PC-9 (cell line): ENCODE data around the gene MBD3L3. TPM values are rescaled to one million over a fixed set of nuclear protein-coding genes. Genes with fewer than 3 reads are reported as not detected.
"Not testable (repeated sequence)": the region's sequence is repeated elsewhere in the genome, so short reads cannot be mapped to it uniquely, and the experiment has no call there.

ENCODE experiments used
- BruUV-seq: library from RNA; stranded (reverse); fragments of 400-500 nt; replicated peaks from 2 replicates; lab custom pipeline; 2021; lab: Mats Ljungman, UMichigan
- CTCF ChIA-PET: fragments of 300-600 bp; sonication (Branson Sonifier 250); formaldehyde crosslinking; loops from one replicate; lab custom pipeline; 2022; ENCODE audit warnings: antibody characterized with exemption; lab: Charles Lee
- POLR2A ChIA-PET: fragments of 300-600 bp; sonication (Branson Sonifier 250); formaldehyde crosslinking; loops from one replicate; lab custom pipeline; 2022; ENCODE audit warnings: antibody characterized with exemption; ENCODE audit not compliant: unreplicated experiment; lab: Charles Lee
- DNase-seq, 2 experiments: peaks; one replicate each; pipeline versions ENCODE4 v3.0.0 to v3.0.0-alpha.2; 2015 to 2022; ENCODE audit warnings: mixed read lengths in 1 of 2
- H2AFZ ChIP-seq: fragments of 200-600 bp; sonication (generic); 2 replicates; pipeline ENCODE4 v1.8.1; 2017; ENCODE audit warnings: antibody characterized with exemption
- H3F3A ChIP-seq: fragments of 200-600 bp; sonication (generic); 2 replicates; pipeline ENCODE4 v1.8.1; 2017; ENCODE audit warnings: antibody characterized with exemption, mild to moderate bottlenecking, low read depth; ENCODE audit not compliant: insufficient read depth
- H3K27ac ChIP-seq: fragments of 200-600 bp; sonication (generic); 2 replicates; pipeline ENCODE4 v1.6.1; 2016; ENCODE audit warnings: mixed run types
- H3K27me3 ChIP-seq: fragments of 200-600 bp; sonication (generic); 2 replicates; pipeline ENCODE4 v1.6.1; 2016; ENCODE audit warnings: low read depth, mixed run types; ENCODE audit not compliant: insufficient read depth
- H3K36me3 ChIP-seq: fragments of 200-600 bp; sonication (generic); 2 replicates; pipeline ENCODE4 v1.6.1; 2016; ENCODE audit warnings: low read depth, mixed run types
- H3K4me1 ChIP-seq: fragments of 200-600 bp; sonication (generic); replicated peaks from 2 replicates; pipeline ENCODE4 v1.6.1; 2016; ENCODE audit warnings: mixed run types; ENCODE audit not compliant: insufficient read depth
- H3K4me2 ChIP-seq: fragments of 200-600 bp; sonication (generic); 2 replicates; pipeline ENCODE4 v1.6.1; 2017; ENCODE audit warnings: mixed run types
- H3K4me3 ChIP-seq: fragments of 200-600 bp; sonication (generic); 2 replicates; pipeline ENCODE4 v1.6.1; 2016; ENCODE audit warnings: mixed run types
- H3K79me2 ChIP-seq: fragments of 200-600 bp; sonication (generic); 2 replicates; pipeline ENCODE4 v1.6.1; 2017; ENCODE audit warnings: low read depth, mixed run types
- H3K9me2 ChIP-seq: fragments of 200-600 bp; sonication (generic); 2 replicates; pipeline ENCODE4 v1.8.1; 2017; ENCODE audit warnings: mild to moderate bottlenecking; ENCODE audit not compliant: insufficient read depth
- H3K9me3 ChIP-seq: fragments of 200-600 bp; sonication (generic); 2 replicates; pipeline ENCODE4 v1.8.1; 2016; ENCODE audit warnings: low read depth; ENCODE audit not compliant: insufficient read depth
- H4K20me1 ChIP-seq: fragments of 200-600 bp; sonication (generic); 2 replicates; pipeline ENCODE4 v1.8.1; 2017; ENCODE audit not compliant: insufficient read depth
- EZH2 ChIP-seq: fragments of 200-600 bp; sonication (generic); IDR thresholded peaks from 2 replicates; pipeline ENCODE4 v1.8.0; 2017; ENCODE audit warnings: antibody characterized with exemption, low read depth
- intact Hi-C: fragments of 100-400 bp; cut with micrococcal nuclease; formaldehyde crosslinking; loops from one replicate; pipeline ENCODE4 v1.10.0; 2022; ENCODE audit not compliant: unreplicated experiment
- total RNA-seq: library from RNA; stranded (reverse); gene quantifications from 2 replicates; pipeline ENCODE4 v1.2.3, GENCODE V29; 2021
- TF ChIP-seq, protein P1 (sequence below): fragments of 200-600 bp; sonication (generic); conservative IDR thresholded peaks from 2 replicates; pipeline ENCODE4 v1.6.1; 2017; ENCODE audit warnings: mixed run types, antibody characterized with exemption, mild to moderate bottlenecking, moderate library complexity

MBD3L3 gene
- total RNA-seq, 1 experiment from 2014 or later = not detected

DNA sequence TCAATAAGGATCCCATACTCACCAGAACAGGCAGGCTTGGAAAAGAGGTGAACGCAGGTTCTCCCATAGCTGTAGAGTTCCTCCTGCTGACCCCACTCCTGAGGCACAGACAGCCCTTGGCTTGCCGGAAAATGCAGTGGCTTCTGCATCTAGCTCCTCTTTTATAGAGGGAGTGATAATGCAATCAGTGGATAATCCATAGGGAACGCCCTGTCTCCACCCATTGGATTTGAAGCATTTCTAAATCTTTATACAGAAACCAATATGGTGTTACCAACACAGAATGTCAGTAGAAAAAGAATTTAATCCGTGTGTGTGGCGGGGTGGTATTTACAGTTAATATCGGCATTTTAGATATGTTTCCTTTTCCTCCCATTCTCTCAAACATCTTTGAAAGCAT lies 37.1 kb downstream of the MBD3L3 start, which contains the start of gene MBD3L2B:
Gene MBD3L2B (minus strand): TSS at position 101 of the 400 bp plus-strand sequence. CDS start 34 bp downstream, at position 67.
- CTCF ChIA-PET, H3F3A ChIP-seq, BruUV-seq, POLR2A ChIA-PET, H3K4me1 ChIP-seq, H3K9me2 ChIP-seq, H3K36me3 ChIP-seq, H4K20me1 ChIP-seq, H3K27ac ChIP-seq, H3K4me3 ChIP-seq, H2AFZ ChIP-seq, H3K9me3 ChIP-seq, intact Hi-C loops, H3K4me2 ChIP-seq, DNase-seq, H3K79me2 ChIP-seq: not testable (repeated sequence)
- peaks cover 18% of the 10 kb centered on the region for H3K27me3 ChIP-seq

DNA sequence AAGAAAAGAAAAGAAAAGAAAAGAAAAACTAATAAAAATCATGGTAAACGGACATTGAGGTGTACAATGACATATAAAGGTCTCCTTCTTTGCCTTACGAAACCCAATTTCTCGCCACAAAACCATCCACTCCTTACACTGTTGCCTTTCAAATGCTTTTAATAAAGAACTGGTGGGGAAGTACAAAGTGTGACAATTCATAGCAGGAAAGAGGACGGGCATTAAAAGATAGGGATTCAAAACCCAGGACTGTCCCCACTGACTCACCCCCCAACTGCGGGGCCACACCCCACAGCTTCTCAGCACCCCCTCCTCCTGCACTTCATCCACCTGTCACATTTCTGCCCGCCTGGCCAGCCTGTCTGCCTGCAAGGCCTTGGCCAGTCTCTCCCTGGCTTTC lies 39.6 kb downstream of the MBD3L3 start:
- H2AFZ ChIP-seq = no peak overlapping the region
- H4K20me1 ChIP-seq = no peaks in the 10 kb centered on the region
- intact Hi-C loops = no loop called here
- ChIA-PET CTCF (no interaction called here), POLR2A (no interaction called here)
- no peaks in the 10 kb centered on the region for H3K9me2 ChIP-seq
- no peak overlapping the region for H3K27ac ChIP-seq
- H3K27me3 ChIP-seq = peaks cover 18% of the 10 kb centered on the region
- H3K36me3 ChIP-seq = no peaks in the 10 kb centered on the region
- no peaks in the 10 kb centered on the region for H3K9me3 ChIP-seq
- H3K4me1 ChIP-seq = no peaks in the 10 kb centered on the region
- BruUV-seq = no TSS peak
- H3F3A ChIP-seq = no peaks in the 10 kb centered on the region
- H3K4me3 ChIP-seq = no peak overlapping the region
- TF ChIP-seq, protein P1, sequence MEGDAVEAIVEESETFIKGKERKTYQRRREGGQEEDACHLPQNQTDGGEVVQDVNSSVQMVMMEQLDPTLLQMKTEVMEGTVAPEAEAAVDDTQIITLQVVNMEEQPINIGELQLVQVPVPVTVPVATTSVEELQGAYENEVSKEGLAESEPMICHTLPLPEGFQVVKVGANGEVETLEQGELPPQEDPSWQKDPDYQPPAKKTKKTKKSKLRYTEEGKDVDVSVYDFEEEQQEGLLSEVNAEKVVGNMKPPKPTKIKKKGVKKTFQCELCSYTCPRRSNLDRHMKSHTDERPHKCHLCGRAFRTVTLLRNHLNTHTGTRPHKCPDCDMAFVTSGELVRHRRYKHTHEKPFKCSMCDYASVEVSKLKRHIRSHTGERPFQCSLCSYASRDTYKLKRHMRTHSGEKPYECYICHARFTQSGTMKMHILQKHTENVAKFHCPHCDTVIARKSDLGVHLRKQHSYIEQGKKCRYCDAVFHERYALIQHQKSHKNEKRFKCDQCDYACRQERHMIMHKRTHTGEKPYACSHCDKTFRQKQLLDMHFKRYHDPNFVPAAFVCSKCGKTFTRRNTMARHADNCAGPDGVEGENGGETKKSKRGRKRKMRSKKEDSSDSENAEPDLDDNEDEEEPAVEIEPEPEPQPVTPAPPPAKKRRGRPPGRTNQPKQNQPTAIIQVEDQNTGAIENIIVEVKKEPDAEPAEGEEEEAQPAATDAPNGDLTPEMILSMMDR = no peak
- TF ChIP-seq EZH2 = no peak
- H3K79me2 ChIP-seq = no peaks in the 10 kb centered on the region
- H3K4me2 ChIP-seq = no peak overlapping the region
- DNase-seq = no peak

- Histone ChIP-seq H3K4me3 (no peak overlapping the region), H3K27ac (no peak overlapping the region), H3K79me2 (no peaks in the 10 kb centered on the region), H3K4me1 (no peaks in the 10 kb centered on the region), H3K9me3 (no peaks in the 10 kb centered on the region), H4K20me1 (no peaks in the 10 kb centered on the region), H3K36me3 (no peaks in the 10 kb centered on the region), H3K27me3 (peaks cover 27% of the 10 kb centered on the region), H2AFZ (no peak overlapping the region), H3K9me2 (no peaks in the 10 kb centered on the region), H3K4me2 (no peak overlapping the region), H3F3A (no peaks in the 10 kb centered on the region)
- BruUV-seq = no TSS peak
- TF ChIP-seq EZH2 = no peak
- TF ChIP-seq, protein P1 = no peak
- POLR2A ChIA-PET = no interaction called here
- intact Hi-C loops = no loop called here
- CTCF ChIA-PET = no interaction called here
- DNase-seq = no peak
Measured at GRCh38 chr19:7013678-7014077, 44.8 kb downstream of the MBD3L3 start.
